Measurements from ENCODE around the gene DUSP19. TPM values are rescaled to one million over a fixed set of nuclear protein-coding genes. Genes with fewer than 3 reads are reported as not detected.

DUSP19 gene
- total RNA-seq, 1 experiment from 2014 or later, result 0.26 TPM

GRCh38 chr2:183125659-183126341 lies 47.3 kb downstream of the DUSP19 start:
- peak overlapping the region; percentile 85 for H3K4me3 ChIP-seq (ENCODE audit: low read length)
- H3K9me3 ChIP-seq (ENCODE audit: low read length), result no peaks in the 10 kb centered on the region
- peak overlapping the region; percentile 88; the same call in 1 of the 2 replicates for H3K27ac ChIP-seq (ENCODE audit: low read length)
- DNase-seq, result peak; percentile 49
- peaks cover 62% of the 10 kb centered on the region for H3K79me2 ChIP-seq (ENCODE audit: low read length)
- no peaks in the 10 kb centered on the region for H4K20me1 ChIP-seq (ENCODE audit: insufficient read depth, low read depth, low read length)
- H2AFZ ChIP-seq (ENCODE audit: low read length), result no peak overlapping the region
- H3K27me3 ChIP-seq (ENCODE audit: low read length), result no peaks in the 10 kb centered on the region
- peaks cover 23% of the 10 kb centered on the region; the same call in 1 of the 2 replicates for H3K36me3 ChIP-seq (ENCODE audit: insufficient read depth, low read length)
- H3K9ac ChIP-seq (ENCODE audit: low read length), result peak overlapping the region; percentile 86
- H3K4me2 ChIP-seq (ENCODE audit: low read depth, low read length, poor library complexity, severe bottlenecking), result peak overlapping the region; percentile 87
- H3K9me2 ChIP-seq (replicated peaks; ENCODE audit: insufficient read depth, low read length), result no peaks in the 10 kb centered on the region
- peaks cover 26% of the 10 kb centered on the region for H3K4me1 ChIP-seq (ENCODE audit: low read length)

DNA sequence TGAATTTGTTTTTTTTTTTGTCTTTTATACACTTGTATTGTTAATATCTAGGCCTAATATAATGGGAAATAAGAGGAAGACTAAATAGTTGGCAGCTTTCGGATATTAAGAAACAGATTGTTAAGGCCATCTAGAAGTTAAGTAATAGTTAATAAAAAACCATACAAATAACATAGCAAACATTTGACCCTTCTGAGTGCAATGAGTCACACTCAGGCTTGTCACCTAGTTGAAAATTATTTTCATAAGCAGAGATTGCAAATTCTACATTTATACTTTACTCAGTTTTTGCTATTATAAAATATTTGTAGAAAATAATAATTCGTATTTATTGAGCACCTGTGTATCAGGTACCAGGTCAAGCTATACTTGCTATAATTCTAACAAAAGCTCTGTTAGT lies 48.1 kb downstream of the DUSP19 start:
- H4K20me1 ChIP-seq (ENCODE audit: insufficient read depth, low read depth, low read length), result no peaks in the 10 kb centered on the region; the same call in 1 of the 2 replicates
- H2AFZ ChIP-seq (ENCODE audit: low read length), result no peak overlapping the region
- peaks cover 26% of the 10 kb centered on the region for H3K4me1 ChIP-seq (ENCODE audit: low read length)
- peaks cover 71% of the 10 kb centered on the region for H3K79me2 ChIP-seq (ENCODE audit: low read length)
- no peak overlapping the region for H3K27ac ChIP-seq (ENCODE audit: low read length)
- peak overlapping the region; percentile 87 for H3K4me2 ChIP-seq (ENCODE audit: low read depth, low read length, poor library complexity, severe bottlenecking)
- H3K9ac ChIP-seq (ENCODE audit: low read length), result no peak overlapping the region
- H3K27me3 ChIP-seq (ENCODE audit: low read length), result no peaks in the 10 kb centered on the region
- DNase-seq, result no peak
- H3K4me3 ChIP-seq (ENCODE audit: low read length), result peak overlapping the region; percentile 85
- peaks cover 31% of the 10 kb centered on the region; the same call in 1 of the 2 replicates for H3K36me3 ChIP-seq (ENCODE audit: insufficient read depth, low read length)
- H3K9me2 ChIP-seq (replicated peaks; ENCODE audit: insufficient read depth, low read length), result no peaks in the 10 kb centered on the region
- no peaks in the 10 kb centered on the region for H3K9me3 ChIP-seq (ENCODE audit: low read length)

DNA sequence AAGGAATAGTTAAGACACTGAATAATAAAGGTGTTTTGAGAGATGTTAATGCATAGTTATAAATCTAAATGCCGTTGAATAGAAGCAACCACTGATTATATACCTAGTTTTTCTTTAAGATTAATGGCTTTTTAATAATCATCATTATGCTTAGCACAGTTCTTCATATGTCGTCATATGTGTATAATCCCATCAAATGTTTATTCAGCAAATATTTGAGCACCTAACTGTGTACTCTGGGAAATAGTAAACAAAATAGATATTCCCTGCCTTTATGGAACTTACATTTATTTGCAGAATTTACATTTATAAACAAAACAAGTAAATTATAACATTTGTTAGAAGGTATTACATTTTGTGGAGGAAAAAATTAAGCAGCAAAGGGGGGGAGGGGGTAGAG lies 55.5 kb downstream of the DUSP19 start:
- H3K4me3 ChIP-seq (ENCODE audit: low read length), result no peak overlapping the region
- peaks cover 81% of the 10 kb centered on the region for H3K36me3 ChIP-seq (ENCODE audit: insufficient read depth, low read length)
- H3K4me2 ChIP-seq (ENCODE audit: low read depth, low read length, poor library complexity, severe bottlenecking), result no peak overlapping the region
- no peak overlapping the region for H3K9ac ChIP-seq (ENCODE audit: low read length)
- H3K27ac ChIP-seq (ENCODE audit: low read length), result no peak overlapping the region
- DNase-seq, result no peak
- H3K9me3 ChIP-seq (ENCODE audit: low read length), result no peaks in the 10 kb centered on the region
- H3K4me1 ChIP-seq (ENCODE audit: low read length), result no peaks in the 10 kb centered on the region
- H3K79me2 ChIP-seq (ENCODE audit: low read length), result peaks cover 94% of the 10 kb centered on the region
- H3K27me3 ChIP-seq (ENCODE audit: low read length), result no peaks in the 10 kb centered on the region
- H4K20me1 ChIP-seq (ENCODE audit: insufficient read depth, low read depth, low read length), result no peaks in the 10 kb centered on the region; the same call in 1 of the 2 replicates
- H3K9me2 ChIP-seq (replicated peaks; ENCODE audit: insufficient read depth, low read length), result no peaks in the 10 kb centered on the region
- H2AFZ ChIP-seq (ENCODE audit: low read length), result no peak overlapping the region

DNA sequence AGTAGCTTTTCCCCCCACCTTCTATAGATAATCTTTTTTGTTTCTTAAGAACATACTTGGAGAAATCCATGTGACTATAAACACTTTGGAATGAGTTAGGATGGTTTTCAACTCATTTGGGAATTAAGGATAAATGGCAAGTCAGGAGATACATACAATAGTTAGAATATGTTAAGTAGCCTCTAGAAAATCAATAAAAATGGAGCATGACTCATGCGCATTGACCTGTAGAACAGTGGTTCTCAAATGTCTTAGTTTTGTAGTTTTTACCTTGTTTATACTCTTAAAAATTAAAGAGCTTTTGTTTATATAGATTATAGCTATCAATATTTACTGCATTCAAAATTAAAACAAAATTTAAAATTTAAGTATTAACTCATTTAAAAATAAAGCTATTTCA lies 70.4 kb downstream of the DUSP19 start:
- Histone ChIP-seq H3K27me3 (ENCODE audit: low read length) (no peaks in the 10 kb centered on the region), H3K4me3 (ENCODE audit: low read length) (no peak overlapping the region), H2AFZ (ENCODE audit: low read length) (no peak overlapping the region), H3K9me3 (ENCODE audit: low read length) (no peaks in the 10 kb centered on the region), H3K79me2 (ENCODE audit: low read length) (peaks cover 88% of the 10 kb centered on the region), H3K27ac (ENCODE audit: low read length) (no peak overlapping the region), H3K9me2 (replicated peaks; ENCODE audit: insufficient read depth, low read length) (no peaks in the 10 kb centered on the region), H3K4me1 (ENCODE audit: low read length) (no peaks in the 10 kb centered on the region), H3K9ac (ENCODE audit: low read length) (no peak overlapping the region), H3K36me3 (ENCODE audit: insufficient read depth, low read length) (peaks cover 73% of the 10 kb centered on the region), H3K4me2 (ENCODE audit: low read depth, low read length, poor library complexity, severe bottlenecking) (no peak overlapping the region), H4K20me1 (ENCODE audit: insufficient read depth, low read depth, low read length) (no peaks in the 10 kb centered on the region)
- DNase-seq, result no peak

- Histone ChIP-seq H3K27ac (ENCODE audit: low read length) (no peak overlapping the region), H3K36me3 (ENCODE audit: insufficient read depth, low read length) (peaks cover 67% of the 10 kb centered on the region), H3K9me3 (ENCODE audit: low read length) (no peaks in the 10 kb centered on the region), H3K4me2 (ENCODE audit: low read depth, low read length, poor library complexity, severe bottlenecking) (no peak overlapping the region), H4K20me1 (ENCODE audit: insufficient read depth, low read depth, low read length) (no peaks in the 10 kb centered on the region), H3K4me3 (ENCODE audit: low read length) (no peak overlapping the region), H3K79me2 (ENCODE audit: low read length) (peaks cover 86% of the 10 kb centered on the region), H3K4me1 (ENCODE audit: low read length) (no peaks in the 10 kb centered on the region), H3K9me2 (replicated peaks; ENCODE audit: insufficient read depth, low read length) (no peaks in the 10 kb centered on the region), H2AFZ (ENCODE audit: low read length) (no peak overlapping the region), H3K27me3 (ENCODE audit: low read length) (no peaks in the 10 kb centered on the region), H3K9ac (ENCODE audit: low read length) (no peak overlapping the region)
- DNase-seq, result no peak
Observed at GRCh38 chr2:183149489-183149888, 70.9 kb downstream of the DUSP19 start.

Small RNA genes lying within 50 kb of the gene (small RNA-seq; reads per million reads assigned to genes)
- not detected for gene RF00599

Other genes starting within 250 kb of the DUSP19 start
- not detected in 2 replicates for gene FRZB, start 212.1 kb upstream of the DUSP19 start, total RNA-seq (2014; rRNA removed; shearing (Covaris generic); ENCODE audit: low replicate concordance)
- gene NCKAP1, start 40.3 kb upstream of the DUSP19 start, total RNA-seq (2014; rRNA removed; shearing (Covaris generic); ENCODE audit: low replicate concordance), result not detected in 2 replicates
- 16.8 and 40.6 TPM in 2 replicates for gene NUP35, start 45.7 kb downstream of the DUSP19 start, total RNA-seq (2014; rRNA removed; shearing (Covaris generic); ENCODE audit: low replicate concordance)